Osteoblast (primary cell): ENCODE data around the gene PRKCB. TPM values are rescaled to one million over a fixed set of nuclear protein-coding genes. Genes with fewer than 3 reads are reported as not detected.
"Not testable (repeated sequence)": the region's sequence is repeated elsewhere in the genome, so short reads cannot be mapped to it uniquely, and the experiment has no call there.

Experiments used
- DNase-seq: peaks from one replicate; pipeline ENCODE4 v3.0.0; 2011; ENCODE audit warnings: low spot score, mixed read lengths; ENCODE audit not compliant: insufficient read length; ENCODE audit errors: missing footprints
- H2AFZ ChIP-seq: 2 replicates; pipeline ENCODE4 v1.6.0; 2011; ENCODE audit warnings: mild to moderate bottlenecking, low read length
- H3K27ac ChIP-seq: 2 replicates; pipeline ENCODE4 v1.5.1; 2011; ENCODE audit warnings: mild to moderate bottlenecking, low read depth, low read length, moderate library complexity
- H3K27me3 ChIP-seq: 2 replicates; pipeline ENCODE4 v1.6.0; 2012; ENCODE audit warnings: mild to moderate bottlenecking, control low read depth, inconsistent platforms, low read length, moderate library complexity; ENCODE audit not compliant: insufficient read depth
- H3K36me3 ChIP-seq: 2 replicates; pipeline ENCODE4 v1.5.1; 2011; ENCODE audit warnings: mild to moderate bottlenecking, low read length, control low read depth, moderate library complexity; ENCODE audit not compliant: insufficient read depth
- H3K4me1 ChIP-seq: 2 replicates; pipeline ENCODE4 v1.5.1; 2011; ENCODE audit warnings: mild to moderate bottlenecking, low read length, control low read depth, moderate library complexity; ENCODE audit not compliant: insufficient read depth
- H3K4me2 ChIP-seq: 2 replicates; pipeline ENCODE4 v1.6.0; 2011; ENCODE audit warnings: mild to moderate bottlenecking, low read length; ENCODE audit not compliant: insufficient read depth
- H3K4me3 ChIP-seq: fragments of 200-600 bp; sonication (generic); 3 replicates; pipeline ENCODE4 v1.5.1; 2012; ENCODE audit warnings: mild to moderate bottlenecking, low read length, inconsistent platforms; ENCODE audit not compliant: insufficient read depth
- H3K79me2 ChIP-seq: 2 replicates; pipeline ENCODE4 v1.6.0; 2012; ENCODE audit warnings: mild to moderate bottlenecking, low read length, control low read depth, inconsistent platforms; ENCODE audit not compliant: insufficient read depth
- H3K9me3 ChIP-seq: 2 replicates; pipeline ENCODE4 v1.5.1; 2011; ENCODE audit warnings: low read depth, low read length, control low read depth
- H4K20me1 ChIP-seq: 2 replicates; pipeline ENCODE4 v1.6.0; 2012; ENCODE audit warnings: mild to moderate bottlenecking, low read length, control low read depth; ENCODE audit not compliant: insufficient read depth
- CTCF ChIP-seq: IDR thresholded peaks from 2 replicates; pipeline ENCODE4 v1.5.1; 2011; ENCODE audit warnings: mild to moderate bottlenecking, low read depth, low read length, moderate library complexity; ENCODE audit errors: extremely low read depth
- total RNA-seq: library from RNA; depleted of rRNA; stranded (reverse); fragments of >200 nt; gene quantifications from 2 replicates; pipeline ENCODE4 v1.2.3, GENCODE V29; 2012

PRKCB gene
- total RNA-seq, 1 donor: under 0.01 TPM

- H3K27ac ChIP-seq: no peak overlapping the region
- TF ChIP-seq CTCF: no peak
- DNase-seq: no peak
- no peaks in the 10 kb centered on the region for H3K79me2 ChIP-seq
- H3K9me3 ChIP-seq: no peaks in the 10 kb centered on the region
- H3K4me1 ChIP-seq: no peaks in the 10 kb centered on the region
- no peak overlapping the region for H2AFZ ChIP-seq
- no peaks in the 10 kb centered on the region for H4K20me1 ChIP-seq
- no peak overlapping the region for H3K4me3 ChIP-seq
- H3K4me2 ChIP-seq: no peak overlapping the region
- no peaks in the 10 kb centered on the region for H3K27me3 ChIP-seq
- H3K36me3 ChIP-seq: no peaks in the 10 kb centered on the region
Observed at GRCh38 chr16:24232936-24233335, 397.2 kb downstream of the PRKCB start.

- no peaks in the 10 kb centered on the region for H3K4me1 ChIP-seq
- no peak for TF ChIP-seq CTCF
- no peak overlapping the region for H3K4me3 ChIP-seq
- H3K36me3 ChIP-seq: no peaks in the 10 kb centered on the region
- H3K79me2 ChIP-seq: no peaks in the 10 kb centered on the region
- no peak overlapping the region for H2AFZ ChIP-seq
- no peaks in the 10 kb centered on the region for H3K9me3 ChIP-seq
- no peaks in the 10 kb centered on the region for H3K27me3 ChIP-seq
- DNase-seq: no peak
- H4K20me1 ChIP-seq: no peaks in the 10 kb centered on the region
- H3K27ac ChIP-seq: no peak overlapping the region
- no peak overlapping the region for H3K4me2 ChIP-seq
Observed at GRCh38 chr16:24234737-24235136, 399.0 kb downstream of the PRKCB start.

- H3K4me2 ChIP-seq: no peak overlapping the region
- no peaks in the 10 kb centered on the region for H3K27me3 ChIP-seq
- H3K4me1 ChIP-seq: no peaks in the 10 kb centered on the region
- no peaks in the 10 kb centered on the region for H3K79me2 ChIP-seq
- no peak for DNase-seq
- no peak overlapping the region for H3K27ac ChIP-seq
- no peaks in the 10 kb centered on the region for H4K20me1 ChIP-seq
- H2AFZ ChIP-seq: no peak overlapping the region
- H3K4me3 ChIP-seq: no peak overlapping the region
- H3K36me3 ChIP-seq: no peaks in the 10 kb centered on the region
- H3K9me3 ChIP-seq: no peaks in the 10 kb centered on the region
- no peak for TF ChIP-seq CTCF
Observed at GRCh38 chr16:24235806-24236205, 400.0 kb downstream of the PRKCB start.

- H3K4me2 ChIP-seq, DNase-seq, H3K9me3 ChIP-seq, H3K36me3 ChIP-seq, H3K4me3 ChIP-seq, H3K27ac ChIP-seq, H3K79me2 ChIP-seq, H3K4me1 ChIP-seq, H4K20me1 ChIP-seq, H3K27me3 ChIP-seq, H2AFZ ChIP-seq: not testable (repeated sequence)
Observed at GRCh38 chr16:24238846-24239245, 403.1 kb downstream of the PRKCB start.
